ENCODE results near the gene ANTXR2.
"Not testable (repeated sequence)": the region's sequence is repeated elsewhere in the genome, so short reads cannot be mapped to it uniquely, and the experiment has no call there.

The ANTXR2 gene

GRCh38 chr4:80072744-80073472 is at the start of gene ANTXR2:
ANTXR2 (minus strand) TSS chr4:80073229; CDS start chr4:80072560, 669 bp downstream.
- peak; percentile 87 to 88 for DNase-seq (ENCODE audit: low read depth in 2 of 2)

DNA sequence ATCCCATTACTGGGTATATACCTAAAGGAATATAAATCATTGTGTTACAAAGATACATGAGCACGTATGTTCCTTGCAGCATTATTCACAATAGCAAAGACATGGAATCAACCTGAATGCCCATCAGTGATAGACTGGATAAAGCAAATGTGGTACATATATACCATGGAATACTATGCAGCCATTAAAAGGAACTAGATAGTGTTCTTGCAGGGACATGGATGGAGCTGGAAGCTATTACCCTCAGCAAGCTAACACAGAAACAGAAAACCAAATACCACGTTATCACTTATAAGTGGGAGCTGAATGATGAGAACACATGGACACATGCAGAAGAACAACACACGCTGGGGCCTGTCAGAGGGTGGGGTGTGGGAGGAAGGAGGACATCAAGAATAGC is 48.8 kb upstream of the ANTXR2 start:
- DNase-seq (ENCODE audit: low read depth in 2 of 2) = not testable (repeated sequence)

DNA sequence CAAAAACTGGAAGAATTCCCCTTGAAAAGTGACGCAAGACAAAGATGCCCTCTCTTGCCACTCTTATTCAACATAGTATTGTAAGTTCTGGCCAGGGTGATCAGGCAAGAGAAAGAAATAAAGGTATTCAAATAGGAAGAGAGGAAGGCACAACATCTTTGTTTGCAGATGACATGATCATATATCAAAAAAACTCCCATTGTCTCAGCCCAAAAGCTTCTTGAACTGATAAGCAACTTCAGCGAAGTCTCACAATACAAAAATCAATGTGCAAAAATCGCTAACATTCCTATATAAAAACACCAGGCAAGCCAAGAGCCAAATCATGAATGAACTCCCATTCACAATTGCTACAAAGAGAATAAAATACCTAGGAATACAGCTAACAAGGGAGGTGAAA is 46.6 kb upstream of the ANTXR2 start:
- DNase-seq (ENCODE audit: low read depth in 2 of 2) = not testable (repeated sequence)

- no peak for DNase-seq (ENCODE audit: low read depth in 2 of 2)
Observed at GRCh38 chr4:80116516-80116915, 43.5 kb upstream of the ANTXR2 start.

GRCh38 chr4:80115368-80116181 is 42.5 kb upstream of the ANTXR2 start:
- DNase-seq (ENCODE audit: low read depth in 2 of 2) = no peak

- DNase-seq (ENCODE audit: low read depth in 2 of 2) = no peak
Observed at GRCh38 chr4:80114732-80115265, 41.8 kb upstream of the ANTXR2 start.

- DNase-seq (ENCODE audit: low read depth in 2 of 2) = no peak
Observed at GRCh38 chr4:80113615-80114014, 40.6 kb upstream of the ANTXR2 start.

- DNase-seq (ENCODE audit: low read depth in 2 of 2) = no peak
Observed at GRCh38 chr4:80112236-80112635, 39.2 kb upstream of the ANTXR2 start.

- DNase-seq (ENCODE audit: low read depth in 2 of 2) = no peak
Observed at GRCh38 chr4:80111276-80111675, 38.2 kb upstream of the ANTXR2 start.

GRCh38 chr4:80107374-80107773 is 34.3 kb upstream of the ANTXR2 start:
- no peak for DNase-seq (ENCODE audit: low read depth in 2 of 2)

GRCh38 chr4:80104927-80105326 is 31.9 kb upstream of the ANTXR2 start:
- no peak for DNase-seq (ENCODE audit: low read depth in 2 of 2)

- DNase-seq (ENCODE audit: low read depth in 2 of 2) = no peak
Observed at GRCh38 chr4:80103629-80104028, 30.6 kb upstream of the ANTXR2 start.

DNA sequence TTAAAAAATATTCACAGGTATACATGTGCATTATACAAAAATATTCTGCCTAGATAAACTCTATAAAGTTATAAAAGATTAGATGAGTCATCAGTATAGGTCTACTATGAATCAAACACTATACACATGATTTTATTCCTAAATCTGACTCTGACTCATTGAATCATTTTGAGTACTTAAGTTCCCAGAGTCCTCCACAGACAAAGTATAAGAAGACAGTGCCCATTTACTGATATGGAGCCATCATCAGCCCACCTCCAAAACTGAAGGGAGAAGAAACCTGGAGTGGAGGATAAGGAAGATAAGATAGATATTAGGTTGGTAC is 28.7 kb upstream of the ANTXR2 start:
- no peak for DNase-seq (ENCODE audit: low read depth in 2 of 2)

GRCh38 chr4:80101071-80101791 is 28.2 kb upstream of the ANTXR2 start:
- no peak for DNase-seq (ENCODE audit: low read depth in 2 of 2)

- DNase-seq (ENCODE audit: low read depth in 2 of 2) = no peak
Observed at GRCh38 chr4:80099671-80100070, 26.6 kb upstream of the ANTXR2 start.

GRCh38 chr4:80098635-80099034 is 25.6 kb upstream of the ANTXR2 start:
- no peak for DNase-seq (ENCODE audit: low read depth in 2 of 2)

DNA sequence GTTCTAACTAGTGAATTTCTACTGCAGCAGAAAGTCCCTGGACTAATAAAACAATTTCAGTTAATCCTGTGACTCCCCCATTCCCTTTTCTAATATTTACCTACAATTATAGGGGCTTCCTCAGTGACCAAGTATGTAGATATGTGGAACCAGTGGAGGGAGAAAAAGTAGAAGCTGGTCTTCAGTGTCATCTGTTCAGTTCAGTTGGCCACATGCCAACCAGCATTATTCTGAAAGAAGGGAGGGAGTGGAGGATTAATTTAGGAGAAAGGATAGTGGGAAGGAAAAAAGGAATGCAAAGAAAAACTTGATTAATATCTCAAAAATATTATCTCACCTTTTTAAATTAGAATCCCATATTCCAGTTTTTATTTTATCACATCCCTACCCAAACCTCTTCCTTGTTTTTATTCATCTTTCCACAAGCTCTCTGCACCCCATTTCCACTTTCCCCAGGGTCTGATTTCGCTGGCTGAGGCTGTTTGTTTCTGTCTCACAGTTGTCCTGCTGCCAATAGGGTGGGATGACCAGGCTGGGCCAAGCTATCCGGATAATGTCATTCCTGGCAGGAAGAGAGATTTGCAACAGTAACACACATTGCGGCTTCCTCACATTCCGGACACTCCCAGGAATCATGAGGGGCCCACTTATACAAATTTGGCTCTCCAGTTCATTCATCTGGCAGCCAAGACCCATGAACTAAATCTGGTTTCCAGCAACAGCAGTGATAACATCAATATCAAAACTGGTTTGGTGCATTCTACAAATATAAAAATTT is 24.6 kb upstream of the ANTXR2 start:
- DNase-seq (ENCODE audit: low read depth in 2 of 2) = peak; percentile 76 to 81

GRCh38 chr4:80096175-80096850 is 23.3 kb upstream of the ANTXR2 start:
- no peak for DNase-seq (ENCODE audit: low read depth in 2 of 2)

GRCh38 chr4:80094191-80094590 is 21.2 kb upstream of the ANTXR2 start:
- no peak for DNase-seq (ENCODE audit: low read depth in 2 of 2)

GRCh38 chr4:80093563-80093962 is 20.5 kb upstream of the ANTXR2 start:
- DNase-seq (ENCODE audit: low read depth in 2 of 2) = no peak

DNA sequence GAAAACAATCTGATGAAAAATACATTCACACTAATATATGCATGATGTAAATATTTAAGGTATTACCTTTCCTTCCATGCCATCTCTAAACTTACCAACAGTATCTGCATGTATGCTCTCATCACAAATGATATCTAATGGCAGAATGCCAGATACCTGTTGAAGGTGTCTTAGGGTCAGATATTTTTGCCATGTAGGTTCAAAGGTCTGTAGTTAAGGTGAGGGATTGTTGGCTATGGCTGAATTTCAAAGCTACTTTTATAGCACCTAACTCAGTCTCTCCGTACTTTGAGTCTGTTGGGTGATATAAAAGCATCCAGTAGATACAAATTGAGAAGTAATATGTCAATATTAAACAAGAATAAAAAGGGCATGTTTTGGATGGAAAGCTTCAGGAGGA is 19.8 kb upstream of the ANTXR2 start:
- DNase-seq (ENCODE audit: low read depth in 2 of 2) = no peak

Measured in fibroblast of skin of left quadriceps (primary cell).